ENCODE data around the gene LAG3. TPM values are rescaled to one million over a fixed set of nuclear protein-coding genes. Genes with fewer than 3 reads are reported as not detected.

Gene LAG3
- total RNA-seq, 4 donors from 2014 or later: 0.60 to 1.4 TPM; not detected in 2

GRCh38 chr12:6778574-6779550, 6.5 kb downstream of the LAG3 start:
- Histone ChIP-seq H3K27ac (peak overlapping the region; percentile 78), H3K4me3 (peak overlapping the region; percentile 47), H3K27me3 (no peaks in the 10 kb centered on the region), H3K36me3 (no peaks in the 10 kb centered on the region), H3K4me1 (peaks cover 21% of the 10 kb centered on the region), H3K9me3 (no peaks in the 10 kb centered on the region)
- WGBS: 4% methylated on average over 35 of the region's 35 CpGs
- peak; percentile 97 for DNase-seq (ENCODE audit: low spot score in 2 of 2)
- TF ChIP-seq CTCF (IDR thresholded peaks at IDR 0.05) (peak; percentile 92 to 97), POLR2A (IDR thresholded peaks at IDR 0.05) (no peak), POLR2AphosphoS5 (IDR thresholded peaks at IDR 0.05) (peak in 1 of 3 donors; percentile 19), EP300 (IDR thresholded peaks at IDR 0.05) (no peak)

DNA sequence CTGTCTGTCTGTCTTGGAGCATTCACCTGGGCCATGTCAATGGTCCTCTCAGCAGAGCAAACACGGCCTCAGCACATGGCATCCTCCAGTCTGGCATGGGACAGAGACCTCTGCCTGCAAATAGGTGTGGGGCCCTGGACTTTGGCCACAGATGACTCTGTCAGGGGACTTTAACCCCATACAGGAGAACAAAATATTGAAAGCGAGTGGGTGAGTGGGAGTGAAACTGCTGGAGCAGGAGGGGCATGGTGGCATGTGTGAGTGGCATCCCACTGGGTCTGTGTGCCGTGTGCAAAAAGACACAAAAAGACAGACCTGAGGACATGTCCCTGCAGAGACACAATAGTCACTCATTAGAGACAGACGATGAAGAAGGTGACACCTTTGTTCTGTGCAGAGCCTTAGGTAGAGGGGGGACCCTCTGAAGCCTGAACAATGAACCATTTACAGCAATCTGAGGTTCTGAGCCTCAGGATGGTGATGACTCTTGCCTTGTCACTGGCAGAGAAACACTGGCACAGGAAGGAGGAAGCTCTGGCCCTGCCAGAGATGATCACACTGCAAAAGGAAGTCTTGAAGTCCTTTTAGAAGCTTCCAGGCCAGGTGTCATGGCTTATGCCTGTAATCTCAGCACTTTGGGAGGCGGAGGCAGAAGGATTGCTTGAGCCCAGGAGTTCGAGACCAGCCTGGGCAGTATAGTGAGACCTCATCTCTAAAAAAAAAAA, 7.5 kb downstream of the LAG3 start:
- 81% methylated on average over 6 of the region's 6 CpGs for WGBS
- no peak overlapping the region for H3K27ac ChIP-seq
- TF ChIP-seq CTCF (IDR thresholded peaks at IDR 0.05): no peak
- no peak for TF ChIP-seq POLR2AphosphoS5 (IDR thresholded peaks at IDR 0.05)
- TF ChIP-seq EP300 (IDR thresholded peaks at IDR 0.05): no peak
- no peak for TF ChIP-seq POLR2A (IDR thresholded peaks at IDR 0.05)

DNA sequence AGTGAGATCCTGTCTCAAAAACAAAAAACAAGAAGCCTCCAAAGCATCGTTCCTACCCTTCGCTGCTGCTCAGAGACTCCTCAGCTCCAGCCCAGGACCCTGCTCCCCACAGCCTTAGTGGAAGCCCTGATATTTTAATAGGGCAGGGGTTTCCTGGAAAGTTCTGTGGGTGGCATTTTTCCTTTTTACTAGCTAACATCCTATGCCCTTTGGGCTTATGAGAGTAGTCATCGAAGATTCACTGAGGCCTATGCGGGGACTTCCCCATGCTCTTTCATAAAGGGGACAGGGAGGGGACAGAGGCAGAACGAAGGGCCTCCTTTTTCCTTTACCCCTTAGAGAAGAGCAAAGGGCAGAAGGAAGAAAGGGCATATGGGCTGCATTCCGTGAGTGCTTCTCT, 8.3 kb downstream of the LAG3 start:
- TF ChIP-seq POLR2A (IDR thresholded peaks at IDR 0.05): no peak
- TF ChIP-seq CTCF (IDR thresholded peaks at IDR 0.05): no peak
- no peak for TF ChIP-seq POLR2AphosphoS5 (IDR thresholded peaks at IDR 0.05)
- TF ChIP-seq EP300 (IDR thresholded peaks at IDR 0.05): no peak
- Histone ChIP-seq H3K27me3 (no peaks in the 10 kb centered on the region), H3K36me3 (no peaks in the 10 kb centered on the region), H3K4me1 (peaks cover 19% of the 10 kb centered on the region), H3K4me3 (no peak overlapping the region), H3K27ac (no peak overlapping the region), H3K9me3 (no peaks in the 10 kb centered on the region)
- 86% methylated on average over 6 of the region's 6 CpGs for whole genome bisulfite sequencing
- DNase-seq (ENCODE audit: low spot score in 2 of 2): no peak

More for the DNA sequence above, 7.5 kb downstream of the LAG3 start:
- no peaks in the 10 kb centered on the region for H3K27me3 ChIP-seq
- H3K4me1 ChIP-seq: peaks cover 19% of the 10 kb centered on the region
- no peaks in the 10 kb centered on the region for H3K9me3 ChIP-seq
- H3K36me3 ChIP-seq: no peaks in the 10 kb centered on the region
- no peak for DNase-seq (ENCODE audit: low spot score in 2 of 2)
- no peak overlapping the region for H3K4me3 ChIP-seq

DNA sequence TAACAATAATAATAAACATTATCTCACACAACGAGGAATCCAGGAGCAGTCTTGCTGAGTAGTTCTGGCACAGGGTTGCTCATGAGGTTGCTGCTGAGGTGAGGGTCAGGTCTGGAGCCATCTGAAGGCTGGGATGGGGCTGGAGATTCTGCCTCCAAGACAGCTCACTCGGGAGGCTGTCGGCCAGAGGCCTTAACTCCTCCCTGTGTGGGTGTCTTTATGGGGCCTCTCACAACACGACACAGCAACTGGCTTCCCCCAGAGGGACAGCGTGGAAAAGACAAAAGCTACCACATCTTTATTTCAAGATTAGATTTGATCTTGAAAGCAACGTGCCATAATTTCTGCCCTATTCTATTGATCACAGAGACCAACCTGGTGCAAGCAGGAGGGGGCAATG, 9.8 kb downstream of the LAG3 start:
- WGBS: 73% methylated on average over 4 of the region's 6 CpGs
- TF ChIP-seq POLR2AphosphoS5 (IDR thresholded peaks at IDR 0.05): no peak
- TF ChIP-seq POLR2A (IDR thresholded peaks at IDR 0.05): no peak
- TF ChIP-seq CTCF (IDR thresholded peaks at IDR 0.05): no peak
- no peak for TF ChIP-seq EP300 (IDR thresholded peaks at IDR 0.05)
- H3K36me3 ChIP-seq: no peaks in the 10 kb centered on the region
- H3K4me3 ChIP-seq: no peak overlapping the region
- no peak overlapping the region for H3K27ac ChIP-seq
- H3K4me1 ChIP-seq: peaks cover 19% of the 10 kb centered on the region
- H3K27me3 ChIP-seq: no peaks in the 10 kb centered on the region
- no peak for DNase-seq (ENCODE audit: low spot score in 2 of 2)
- H3K9me3 ChIP-seq: no peaks in the 10 kb centered on the region
